ENCODE measurements around the gene LAMP5. TPM values are rescaled to one million over a fixed set of nuclear protein-coding genes. Genes with fewer than 3 reads are reported as not detected.

The LAMP5 gene
- total and polyA plus RNA-seq, 2 experiments from 2014 or later = 0.21 to 0.29 TPM

GRCh38 chr20:9499126-9499899 lies 15.1 kb upstream of the LAMP5 start (continued):
- no peak for TF ChIP-seq ZNF462 (CRISPR knock-in tag; IDR thresholded peaks at IDR 0.05)
- TF ChIP-seq NANOG (IDR thresholded peaks at IDR 0.05; ENCODE audit: borderline replicate concordance) = no peak
- TF ChIP-seq ETS1 (IDR thresholded peaks at IDR 0.05) = no peak
- TF ChIP-seq CTCF (conservative IDR thresholded peaks at IDR 0.05; ENCODE audit: low read depth in 2 of 2) = no peak
- TF ChIP-seq ZNF331 (CRISPR knock-in tag; IDR thresholded peaks at IDR 0.05; ENCODE audit: low read depth) = no peak
- TF ChIP-seq EZH2 (IDR thresholded peaks at IDR 0.05; ENCODE audit: low read depth, unreplicated experiment) = no peak
- TF ChIP-seq REST (IDR thresholded peaks at IDR 0.05; ENCODE audit: unreplicated experiment) = no peak
- no peak for TF ChIP-seq JUNB (IDR thresholded peaks at IDR 0.05; ENCODE audit: unreplicated experiment)
- no peak for TF ChIP-seq STAT1 (IDR thresholded peaks at IDR 0.05; ENCODE audit: unreplicated experiment)
- no peak for TF ChIP-seq ZNF114 (CRISPR knock-in tag; IDR thresholded peaks at IDR 0.05)

All from GM23338 (cell line).